ENCODE data around the gene PLCXD3.

GRCh38 chr5:41432481-41433253 is 77.7 kb downstream of the PLCXD3 start:
- no peak for TF ChIP-seq POLR2A (IDR thresholded peaks at IDR 0.05; ENCODE audit: low read depth, low read length)
- TF ChIP-seq TAF1 (IDR thresholded peaks at IDR 0.05; ENCODE audit: borderline replicate concordance, low read depth, low read length) = no peak

All from GM12892 (cell line).